ENCODE results near the gene NT5C2. TPM values are rescaled to one million over a fixed set of nuclear protein-coding genes. Genes with fewer than 3 reads are reported as not detected.

Gene NT5C2
- 39.7 TPM for polyA plus RNA-seq (2012; ENCODE audit: insufficient read depth, insufficient read length, low read depth)

- H3K9me3 ChIP-seq, result no peaks in the 10 kb centered on the region
- H3K4me3 ChIP-seq (ENCODE audit: low read depth, low read length), result peak within 1 kb of the TSS; percentile 85
- H3K4me1 ChIP-seq, result no peaks in the 10 kb centered on the region
- DNase-seq, result peak; percentile 86
- no peak for TF ChIP-seq CTCF (IDR thresholded peaks at IDR 0.05; ENCODE audit: low read depth, low read length)
- H3K27me3 ChIP-seq, result no peaks in the 10 kb centered on the region
- no peaks in the 10 kb centered on the region for H3K36me3 ChIP-seq
Measured at GRCh38 chr10:103193107-103193819, at the start of gene NT5C2. Gene NT5C2, minus strand, starts transcription at chr10:103193272. Its CDS starts 18,314 bp downstream, at chr10:103174958.

- Histone ChIP-seq H3K36me3 (no peaks in the 10 kb centered on the region), H3K9me3 (no peaks in the 10 kb centered on the region), H3K4me3 (ENCODE audit: low read depth, low read length) (no peak overlapping the region), H3K4me1 (no peaks in the 10 kb centered on the region), H3K27me3 (no peaks in the 10 kb centered on the region)
- DNase-seq, result peak; percentile 13
- no peak for TF ChIP-seq CTCF (IDR thresholded peaks at IDR 0.05; ENCODE audit: low read depth, low read length)
Measured at GRCh38 chr10:103241262-103242011, 48.4 kb upstream of the NT5C2 start.

- H3K4me1 ChIP-seq, result no peaks in the 10 kb centered on the region
- no peaks in the 10 kb centered on the region for H3K36me3 ChIP-seq
- no peak overlapping the region for H3K4me3 ChIP-seq (ENCODE audit: low read depth, low read length)
- H3K9me3 ChIP-seq, result no peaks in the 10 kb centered on the region
- H3K27me3 ChIP-seq, result no peaks in the 10 kb centered on the region
- no peak for DNase-seq
- peak; percentile 27 for TF ChIP-seq CTCF (IDR thresholded peaks at IDR 0.05; ENCODE audit: low read depth, low read length)
Measured at GRCh38 chr10:103238506-103239252, 45.6 kb upstream of the NT5C2 start.

- H3K9me3 ChIP-seq, result no peaks in the 10 kb centered on the region
- H3K36me3 ChIP-seq, result no peaks in the 10 kb centered on the region
- no peak for DNase-seq
- no peak overlapping the region for H3K4me3 ChIP-seq (ENCODE audit: low read depth, low read length)
- no peak for TF ChIP-seq CTCF (IDR thresholded peaks at IDR 0.05; ENCODE audit: low read depth, low read length)
- no peaks in the 10 kb centered on the region for H3K27me3 ChIP-seq
- no peaks in the 10 kb centered on the region for H3K4me1 ChIP-seq
Measured at GRCh38 chr10:103235775-103236174, 42.7 kb upstream of the NT5C2 start.

GRCh38 chr10:103232772-103233488, 39.9 kb upstream of the NT5C2 start:
- H3K9me3 ChIP-seq, result no peaks in the 10 kb centered on the region
- no peaks in the 10 kb centered on the region for H3K27me3 ChIP-seq
- H3K4me1 ChIP-seq, result no peaks in the 10 kb centered on the region
- no peak for TF ChIP-seq CTCF (IDR thresholded peaks at IDR 0.05; ENCODE audit: low read depth, low read length)
- DNase-seq, result no peak
- H3K36me3 ChIP-seq, result no peaks in the 10 kb centered on the region
- H3K4me3 ChIP-seq (ENCODE audit: low read depth, low read length), result no peak overlapping the region

Data from BE2C (cell line).